Ovary (tissue), 3 donors: Measurements from ENCODE around the gene RAD23B.

Experiments used
- POLR2A ChIP-seq: fragments of 450-650 bp; IDR thresholded peaks from one replicate; pipeline ENCODE4 v1.6.1; 2017; ENCODE audit warnings: antibody characterized with exemption, mild to moderate bottlenecking, moderate library complexity
- TF ChIP-seq, protein P1 (sequence below), 3 donors: fragments of 450-650 bp in 2 of 3; fragments of 200-600 bp in 1 of 3; IDR thresholded peaks; one replicate each; pipeline versions ENCODE4 v1.5.1 to v1.8.0; 2016 to 2022; ENCODE audit warnings: antibody characterized with exemption in 3 of 3, mild to moderate bottlenecking in 1 of 3
- donor health status: DM: no; HTN: no; CAD: no.

DNA sequence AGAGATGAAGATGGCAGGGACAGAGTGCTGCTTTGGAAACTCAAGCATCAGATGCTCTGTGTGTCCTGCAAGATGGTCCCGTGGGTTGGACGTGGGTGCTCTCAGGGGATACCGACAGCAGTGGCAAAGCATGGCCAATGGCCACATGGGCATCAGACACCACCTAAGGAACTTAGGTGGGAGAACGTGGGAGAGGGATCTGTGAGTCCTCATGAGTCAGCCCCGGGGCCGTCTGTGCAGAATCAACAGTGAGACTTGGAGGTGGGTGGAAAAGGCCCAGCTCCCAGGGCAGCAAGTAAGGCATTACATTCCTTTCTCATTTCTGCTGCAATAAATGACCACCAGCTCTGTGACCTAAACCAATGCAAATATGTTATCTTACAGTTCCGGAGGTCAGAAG lies 77.0 kb downstream of the RAD23B start:
- TF ChIP-seq, protein P1, sequence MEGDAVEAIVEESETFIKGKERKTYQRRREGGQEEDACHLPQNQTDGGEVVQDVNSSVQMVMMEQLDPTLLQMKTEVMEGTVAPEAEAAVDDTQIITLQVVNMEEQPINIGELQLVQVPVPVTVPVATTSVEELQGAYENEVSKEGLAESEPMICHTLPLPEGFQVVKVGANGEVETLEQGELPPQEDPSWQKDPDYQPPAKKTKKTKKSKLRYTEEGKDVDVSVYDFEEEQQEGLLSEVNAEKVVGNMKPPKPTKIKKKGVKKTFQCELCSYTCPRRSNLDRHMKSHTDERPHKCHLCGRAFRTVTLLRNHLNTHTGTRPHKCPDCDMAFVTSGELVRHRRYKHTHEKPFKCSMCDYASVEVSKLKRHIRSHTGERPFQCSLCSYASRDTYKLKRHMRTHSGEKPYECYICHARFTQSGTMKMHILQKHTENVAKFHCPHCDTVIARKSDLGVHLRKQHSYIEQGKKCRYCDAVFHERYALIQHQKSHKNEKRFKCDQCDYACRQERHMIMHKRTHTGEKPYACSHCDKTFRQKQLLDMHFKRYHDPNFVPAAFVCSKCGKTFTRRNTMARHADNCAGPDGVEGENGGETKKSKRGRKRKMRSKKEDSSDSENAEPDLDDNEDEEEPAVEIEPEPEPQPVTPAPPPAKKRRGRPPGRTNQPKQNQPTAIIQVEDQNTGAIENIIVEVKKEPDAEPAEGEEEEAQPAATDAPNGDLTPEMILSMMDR (IDR thresholded peaks at IDR 0.05): no peak
- no peak for TF ChIP-seq POLR2A
